H9 (cell line): ENCODE data around the gene G6PC2. TPM values are rescaled to one million over a fixed set of nuclear protein-coding genes. Genes with fewer than 3 reads are reported as not detected.

ENCODE experiments used
- DNase-seq: peaks from one replicate; pipeline ENCODE4 v3.0.0-alpha.2; 2017
- H2AFZ ChIP-seq: one replicate; pipeline ENCODE4 v1.6.1; 2013; ENCODE audit warnings: mild to moderate bottlenecking, low read length, control low read depth, moderate library complexity
- H2AK5ac ChIP-seq: 2 replicates; pipeline ENCODE4 v1.6.1; 2013; ENCODE audit warnings: low read length, control low read depth, mixed read lengths; ENCODE audit not compliant: insufficient read length
- H2BK120ac ChIP-seq: one replicate; pipeline ENCODE4 v1.6.1; 2013; ENCODE audit warnings: low read depth, mild to moderate bottlenecking, low read length, control low read depth, inconsistent platforms; ENCODE audit not compliant: poor library complexity, severe bottlenecking
- H2BK12ac ChIP-seq: 2 replicates; pipeline ENCODE4 v1.6.1; 2013; ENCODE audit warnings: low read length, control low read depth, mixed read lengths, low read depth; ENCODE audit not compliant: insufficient read length
- H2BK15ac ChIP-seq: 2 replicates; pipeline ENCODE4 v1.6.1; 2013; ENCODE audit warnings: low read depth, low read length, control low read depth
- H2BK20ac ChIP-seq: one replicate; pipeline ENCODE4 v1.6.1; 2013; ENCODE audit warnings: low read depth, mild to moderate bottlenecking, low read length, control low read depth, inconsistent platforms; ENCODE audit not compliant: poor library complexity, severe bottlenecking
- H2BK5ac ChIP-seq: 2 replicates; pipeline ENCODE4 v1.6.1; 2013; ENCODE audit warnings: low read length, control low read depth, mixed read lengths; ENCODE audit not compliant: insufficient read length
- H3K14ac ChIP-seq: 2 replicates; pipeline ENCODE4 v1.6.1; 2013; ENCODE audit warnings: low read length, control low read depth; ENCODE audit not compliant: insufficient read depth
- H3K18ac ChIP-seq: 2 replicates; pipeline ENCODE4 v1.6.1; 2013; ENCODE audit warnings: low read depth, mild to moderate bottlenecking, mixed read lengths, low read length, control low read depth; ENCODE audit not compliant: insufficient read length
- H3K23ac ChIP-seq: 2 replicates; pipeline ENCODE4 v1.6.1; 2013; ENCODE audit warnings: low read length, control low read depth, mixed read lengths, low read depth; ENCODE audit not compliant: insufficient read length
- H3K23me2 ChIP-seq: 2 replicates; pipeline ENCODE4 v1.6.1; 2013; ENCODE audit warnings: low read depth, mild to moderate bottlenecking, mixed read lengths, low read length, control low read depth; ENCODE audit not compliant: insufficient read length, poor library complexity, severe bottlenecking
- H3K27ac ChIP-seq: 2 replicates; pipeline ENCODE4 v1.5.1; 2013; ENCODE audit warnings: low read length, control low read depth, mixed read lengths, low read depth; ENCODE audit not compliant: insufficient read length
- H3K27me3 ChIP-seq: 2 replicates; pipeline ENCODE4 v1.6.1; 2013; ENCODE audit warnings: low read length, control low read depth, inconsistent platforms; ENCODE audit not compliant: insufficient read depth
- H3K4ac ChIP-seq: 2 replicates; pipeline ENCODE4 v1.6.1; 2013; ENCODE audit warnings: low read depth, mild to moderate bottlenecking, control low read depth, inconsistent platforms, low read length, moderate library complexity
- H3K4me1 ChIP-seq: 2 replicates; pipeline ENCODE4 v1.6.1; 2013; ENCODE audit warnings: low read length, control low read depth, inconsistent platforms; ENCODE audit not compliant: insufficient read depth
- H3K4me2 ChIP-seq: 2 replicates; pipeline ENCODE4 v1.6.1; 2013; ENCODE audit warnings: low read length, control low read depth, mixed read lengths; ENCODE audit not compliant: insufficient read length, insufficient read depth
- H3K56ac ChIP-seq: 2 replicates; pipeline ENCODE4 v1.6.1; 2013; ENCODE audit warnings: low read depth, mild to moderate bottlenecking, mixed read lengths, low read length, control low read depth; ENCODE audit not compliant: insufficient read length
- H3K79me1 ChIP-seq: 2 replicates; pipeline ENCODE4 v1.6.1; 2013; ENCODE audit warnings: low read depth, mild to moderate bottlenecking, moderate library complexity, low read length, control low read depth, inconsistent platforms; ENCODE audit not compliant: insufficient read depth, poor library complexity, severe bottlenecking
- H3K79me2 ChIP-seq: 2 replicates; pipeline ENCODE4 v1.6.1; 2013; ENCODE audit warnings: low read length, control low read depth, inconsistent platforms; ENCODE audit not compliant: insufficient read depth
- H3K9ac ChIP-seq: 2 replicates; pipeline ENCODE4 v1.6.1; 2013; ENCODE audit warnings: low read length, control low read depth, mixed read lengths; ENCODE audit not compliant: insufficient read length; ENCODE audit errors: extremely low read depth
- H3K9me3 ChIP-seq: one replicate; pipeline ENCODE4 v1.6.1; 2013; ENCODE audit warnings: low read depth, low read length, inconsistent platforms; ENCODE audit not compliant: control insufficient read depth
- H3T11ph ChIP-seq: one replicate; pipeline ENCODE4 v1.6.1; 2013; ENCODE audit warnings: mild to moderate bottlenecking, low read length, control low read depth, inconsistent platforms
- H4K20me1 ChIP-seq: one replicate; pipeline ENCODE4 v1.6.1; 2013; ENCODE audit not compliant: control insufficient read depth, insufficient read length, insufficient read depth
- H4K5ac ChIP-seq: 2 replicates; pipeline ENCODE4 v1.6.1; 2013; ENCODE audit warnings: low read depth, mild to moderate bottlenecking, mixed read lengths, low read length, control low read depth; ENCODE audit not compliant: insufficient read length
- H4K8ac ChIP-seq: replicated peaks from 2 replicates; pipeline ENCODE4 v1.6.1; 2013; ENCODE audit warnings: low read length, control low read depth, mixed read lengths, low read depth; ENCODE audit not compliant: insufficient read length
- H4K91ac ChIP-seq: 2 replicates; pipeline ENCODE4 v1.6.1; 2013; ENCODE audit warnings: low read depth, mild to moderate bottlenecking, moderate library complexity, mixed read lengths, low read length, control low read depth; ENCODE audit not compliant: insufficient read length
- H3K27ac Mint-ChIP-seq, 3 experiments: 2 replicates in 2 of 3; 3 replicates in 1 of 3; pipeline ENCODE4 v1.8.0; 2020 to 2021; ENCODE audit warnings: mixed read lengths in 3 of 3, mild to moderate bottlenecking in 1 of 3, moderate library complexity in 1 of 3
- H3K27me3 Mint-ChIP-seq: 2 replicates; pipeline ENCODE4 v1.8.0; 2021; ENCODE audit warnings: low read depth, mild to moderate bottlenecking, moderate library complexity, mixed read lengths
- H3K36me3 Mint-ChIP-seq, 3 experiments: 2 replicates in 2 of 3; 3 replicates in 1 of 3; pipeline ENCODE4 v1.8.0; 2020 to 2021; ENCODE audit warnings: low read depth in 3 of 3, mixed read lengths in 3 of 3; ENCODE audit not compliant: insufficient read depth in 1 of 3
- H3K4me1 Mint-ChIP-seq, 2 experiments: 2 replicates each; pipeline ENCODE4 v1.8.0; 2020; ENCODE audit warnings: mixed read lengths in 2 of 2
- H3K4me3 Mint-ChIP-seq, 2 experiments: 2 replicates in 1 of 2; 3 replicates in 1 of 2; pipeline ENCODE4 v1.8.0; 2020 to 2021; ENCODE audit warnings: mild to moderate bottlenecking in 2 of 2, mixed read lengths in 2 of 2, moderate library complexity in 1 of 2
- H3K9me3 Mint-ChIP-seq, 2 experiments: 2 replicates in 1 of 2; 3 replicates in 1 of 2; pipeline ENCODE4 v1.8.0; 2020; ENCODE audit warnings: mild to moderate bottlenecking in 2 of 2, mixed read lengths in 2 of 2, moderate library complexity in 1 of 2
- CTCF ChIP-seq: fragments of 200-600 bp; sonication (generic); conservative IDR thresholded peaks from 3 replicates; pipeline ENCODE4 v1.8.0; 2021; ENCODE audit warnings: antibody characterized with exemption, mild to moderate bottlenecking
- WGBS: extraction: QIAGEN DNeasy Blood & Tissue Kit; methylation state at CpG from one replicate; pipeline ENCODE4 v1.1.7; 2013; ENCODE audit warnings: missing lambda C conversion rate, low lambda C conversion rate, mixed read lengths; ENCODE audit not compliant: insufficient read length; ENCODE audit errors: extremely low coverage; 5-methylcytosine and 5-hydroxymethylcytosine counted together
- total RNA-seq: library from RNA; stranded (reverse); gene quantifications from 2 replicates; pipeline ENCODE4 v1.2.1, GENCODE V29; 2021

G6PC2 gene
- total RNA-seq, 1 experiment from 2014 or later: not detected

GRCh38 chr2:168854651-168855050, 46.4 kb upstream of the G6PC2 start:
- H3K27ac ChIP-seq: no peak overlapping the region
- H2BK15ac ChIP-seq: no peak overlapping the region
- no peaks in the 10 kb centered on the region for H3K23me2 ChIP-seq
- DNase-seq: no peak
- Mint-ChIP-seq H3K9me3 (no peaks in the 10 kb centered on the region), H3K27ac (no peak overlapping the region), H3K4me1 (peaks cover 10 to 11% of the 10 kb centered on the region in 2 experiments; a peak in 2 of 4 replicates), H3K27me3 (no peaks in the 10 kb centered on the region), H3K36me3 (peaks cover 7 to 13% (median 11%) of the 10 kb centered on the region in 3 experiments; a peak in 6 of 7 replicates), H3K4me3 (no peak overlapping the region)
- H3T11ph ChIP-seq: no peak overlapping the region
- no peak overlapping the region for H2AFZ ChIP-seq
- WGBS: no CpG with 5 or more reads among the region's 5 CpGs
- H3K79me1 ChIP-seq: no peaks in the 10 kb centered on the region
- no peak overlapping the region for H3K9ac ChIP-seq
- H2BK5ac ChIP-seq: no peak overlapping the region
- no peaks in the 10 kb centered on the region for H4K20me1 ChIP-seq
- H4K5ac ChIP-seq: peak overlapping the region; percentile 83
- no peak overlapping the region for H3K4ac ChIP-seq
- H3K9me3 ChIP-seq: no peaks in the 10 kb centered on the region
- H3K79me2 ChIP-seq: no peaks in the 10 kb centered on the region
- no peak overlapping the region for H2BK120ac ChIP-seq
- no peak overlapping the region for H3K14ac ChIP-seq
- no peak overlapping the region for H3K18ac ChIP-seq
- no peak overlapping the region for H2BK20ac ChIP-seq
- no peak overlapping the region for H3K56ac ChIP-seq
- no peaks in the 10 kb centered on the region for H3K27me3 ChIP-seq
- no peak overlapping the region for H3K4me2 ChIP-seq
- no peaks in the 10 kb centered on the region for H3K4me1 ChIP-seq
- H2BK12ac ChIP-seq: no peak overlapping the region
- H4K91ac ChIP-seq: no peak overlapping the region
- TF ChIP-seq CTCF: no peak
- no peak overlapping the region for H3K23ac ChIP-seq
- H4K8ac ChIP-seq: peak overlapping the region; percentile 77
- no peak overlapping the region for H2AK5ac ChIP-seq
